NCI-H146 treated with DMSO at 0.1 percent for 48 hours (cell line): Measurements from ENCODE around the gene LSAMP.

ENCODE experiments used
- DNase-seq: peaks from one replicate; lab custom pipeline; 2025; ENCODE audit not compliant: unreplicated experiment; lab: John Stamatoyannopoulos, UW

LSAMP gene

DNA sequence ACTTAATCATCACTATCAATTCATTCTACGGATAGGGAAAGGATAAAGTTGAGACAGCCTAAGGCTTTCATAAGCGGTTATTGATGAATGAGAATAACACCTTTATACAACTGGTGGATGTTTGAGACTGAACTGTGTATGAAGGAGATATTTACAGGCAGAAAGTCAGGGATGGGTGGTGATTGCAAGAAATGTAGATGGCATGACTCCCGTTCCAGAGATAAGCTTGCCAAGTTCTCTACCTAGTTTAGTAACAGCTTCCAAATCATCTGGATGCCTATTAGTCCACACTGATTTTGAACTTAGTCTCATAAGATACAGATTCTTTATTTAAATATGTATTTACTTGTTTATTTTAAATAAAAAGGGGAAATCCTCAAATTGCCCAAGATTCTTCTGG is 463.2 kb downstream of the LSAMP start:
- DNase-seq = no peak

DNA sequence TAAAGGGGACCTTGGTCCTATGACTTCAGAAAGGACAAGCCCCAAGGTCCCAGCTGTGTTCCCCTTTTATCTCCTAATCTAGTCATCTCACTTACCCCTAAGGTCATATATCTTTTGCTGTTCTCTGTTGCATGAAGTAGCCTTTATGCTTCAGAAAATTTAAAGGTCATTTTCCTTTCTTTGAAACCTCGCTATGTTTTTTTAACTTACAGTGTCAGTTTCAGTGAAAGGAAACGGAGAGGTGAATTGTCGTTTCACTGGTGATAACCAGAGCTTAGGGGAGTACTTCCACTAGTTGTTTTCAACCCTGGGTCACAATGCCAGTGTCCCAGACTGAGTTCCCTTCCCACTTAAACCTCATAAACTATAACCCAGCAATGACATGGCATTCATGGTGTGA is 464.6 kb downstream of the LSAMP start:
- no peak for DNase-seq

DNA sequence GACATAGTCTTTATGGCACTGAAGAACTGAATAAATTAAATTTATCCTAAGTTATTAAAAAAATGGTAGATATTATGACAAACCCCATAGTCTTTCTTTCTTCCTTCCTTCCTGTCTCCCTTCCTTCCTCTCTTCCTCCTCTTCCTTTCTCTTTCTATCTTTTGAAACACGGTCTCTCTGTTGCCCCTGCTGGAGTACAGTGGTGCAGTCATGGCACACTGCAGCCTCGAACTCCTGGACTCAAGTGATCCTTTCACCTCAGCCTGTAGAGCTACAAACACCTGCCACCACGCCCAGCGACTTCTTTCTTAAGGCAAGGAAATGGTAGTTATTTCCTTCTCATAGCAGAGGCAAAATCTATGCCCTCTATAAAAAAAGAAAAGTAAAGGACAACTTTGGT is 467.4 kb downstream of the LSAMP start:
- no peak for DNase-seq

DNA sequence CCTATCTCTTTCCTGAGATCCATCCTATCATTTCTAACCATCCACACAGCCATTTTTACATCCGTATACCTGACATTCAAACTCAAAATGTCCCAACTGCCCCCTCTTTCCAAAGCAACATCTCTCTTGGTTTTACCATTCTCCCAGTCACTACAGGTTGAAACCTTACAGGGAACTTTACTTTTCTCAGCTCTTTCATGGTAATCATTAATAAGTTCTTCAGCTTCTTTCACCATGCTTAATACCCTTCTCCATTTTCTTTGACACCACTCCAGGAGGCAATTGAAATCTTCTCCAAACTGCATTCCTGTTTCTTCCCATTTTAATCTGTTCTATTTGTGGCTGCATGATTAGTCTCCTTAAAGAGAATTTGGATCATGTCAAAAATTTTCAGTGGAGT is 469.5 kb downstream of the LSAMP start:
- DNase-seq = no peak

DNA sequence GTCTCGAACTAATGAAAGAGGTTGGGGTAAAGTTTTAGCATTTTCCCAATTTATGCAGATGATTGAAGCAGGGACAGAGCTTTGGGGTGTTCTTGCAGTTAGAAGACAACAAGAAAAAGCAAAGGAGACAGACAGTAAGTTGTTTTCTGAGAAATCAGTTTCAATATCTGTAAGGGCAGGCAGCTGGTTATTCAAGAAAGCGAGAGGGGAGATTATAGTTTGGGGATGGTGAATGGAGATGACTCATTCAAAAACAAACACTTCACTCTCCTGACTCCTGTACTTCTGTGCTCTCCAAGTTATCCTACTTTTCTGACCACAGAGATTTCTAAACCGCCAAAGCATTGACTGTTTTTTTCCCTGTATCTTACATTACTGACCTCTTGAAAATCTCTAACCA is 469.9 kb downstream of the LSAMP start:
- DNase-seq = no peak

DNA sequence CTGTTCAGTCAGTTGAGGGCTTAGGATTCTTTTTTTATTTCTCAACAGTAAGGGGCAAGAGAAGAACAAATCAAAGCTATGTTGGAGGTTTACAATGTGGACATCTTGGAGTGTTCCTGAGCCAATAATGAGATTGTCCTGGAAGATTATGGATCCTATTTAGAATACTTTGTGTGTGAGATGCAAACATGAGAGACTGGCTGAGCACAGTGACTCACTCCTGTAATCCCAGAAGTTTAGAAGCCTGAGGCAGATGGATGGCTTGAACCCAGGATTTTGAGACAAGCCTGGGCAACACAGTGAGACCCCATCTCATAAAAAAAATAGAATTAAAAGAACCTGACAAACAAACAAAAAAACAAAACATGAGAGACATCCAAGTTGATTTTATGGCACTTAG is 470.3 kb downstream of the LSAMP start:
- no peak for DNase-seq

DNA sequence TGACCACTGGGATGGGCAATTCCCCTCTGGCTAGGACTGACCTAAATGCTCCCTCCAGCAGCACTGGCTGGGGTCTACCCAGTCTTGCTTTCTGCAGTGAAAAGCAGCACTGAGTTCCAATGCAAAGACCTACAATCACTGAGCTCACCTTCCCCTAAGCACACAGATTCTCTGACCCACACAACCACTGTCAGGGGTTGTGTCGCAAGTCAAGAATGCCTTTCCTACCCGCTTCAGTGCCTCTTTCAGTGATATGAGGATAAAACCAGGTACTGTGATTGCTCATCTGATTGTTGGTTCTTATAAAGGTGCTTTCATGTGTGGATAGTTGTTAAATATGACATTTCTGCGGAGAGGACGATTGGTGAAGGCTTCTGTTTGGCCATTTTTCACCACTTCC is 476.4 kb downstream of the LSAMP start:
- no peak for DNase-seq

DNA sequence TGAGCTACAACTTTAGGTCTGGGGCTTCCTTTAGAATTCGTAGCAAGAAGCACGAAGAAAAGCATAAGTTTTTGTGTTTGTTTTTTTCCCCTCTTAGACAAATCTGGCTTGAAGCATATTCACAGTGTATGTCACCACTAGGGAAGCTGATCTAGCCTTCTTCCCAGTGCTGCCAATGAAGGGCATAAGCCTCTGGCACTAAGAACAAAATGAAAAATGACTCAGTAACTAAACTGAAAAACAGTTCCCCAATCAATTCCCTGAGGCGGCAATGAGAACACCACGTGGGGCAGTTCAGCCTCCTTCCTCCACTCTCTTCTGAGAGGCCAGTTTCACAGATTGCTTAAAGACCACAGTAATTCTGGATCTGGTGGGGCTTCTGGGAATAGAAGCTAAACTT is 483.9 kb downstream of the LSAMP start:
- DNase-seq = no peak

DNA sequence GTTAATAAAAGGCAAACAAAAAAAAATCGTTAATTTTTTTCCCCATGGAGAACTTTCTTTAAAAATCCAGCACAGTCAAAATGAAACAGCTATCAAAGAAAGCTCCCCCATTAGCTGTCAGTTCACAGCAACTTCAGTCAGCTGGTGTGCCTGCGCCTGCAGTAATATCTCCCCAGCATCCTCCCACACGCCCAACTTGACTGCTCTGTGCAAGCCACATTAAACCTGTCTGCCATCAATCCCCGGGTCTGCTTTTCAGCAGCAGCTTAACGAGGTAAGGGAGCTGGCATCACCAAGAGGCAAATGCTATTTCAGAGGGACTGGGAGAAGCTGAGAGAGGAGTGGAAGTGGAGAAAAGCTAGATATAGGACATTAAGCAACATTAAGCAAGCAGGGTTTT is 484.5 kb downstream of the LSAMP start:
- DNase-seq = no peak

DNA sequence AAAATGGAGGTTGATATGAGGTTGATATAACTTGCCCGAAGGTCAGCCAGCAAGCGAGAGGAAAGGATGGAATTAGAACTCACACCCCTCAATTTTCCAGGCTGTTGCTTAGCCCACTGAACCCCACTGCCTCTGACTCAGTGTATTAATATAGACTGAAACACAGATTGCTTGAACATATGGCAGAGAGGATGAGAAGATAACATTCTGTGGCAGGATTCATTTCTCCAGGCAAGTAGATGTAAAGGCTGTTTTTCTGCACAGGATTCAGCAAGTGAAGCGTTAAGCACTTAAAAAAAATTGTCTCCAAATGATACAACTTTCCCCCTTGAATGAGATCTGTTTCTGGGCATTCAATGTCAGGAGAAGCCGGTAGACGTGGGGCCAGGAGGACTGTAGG is 486.8 kb downstream of the LSAMP start:
- no peak for DNase-seq

DNA sequence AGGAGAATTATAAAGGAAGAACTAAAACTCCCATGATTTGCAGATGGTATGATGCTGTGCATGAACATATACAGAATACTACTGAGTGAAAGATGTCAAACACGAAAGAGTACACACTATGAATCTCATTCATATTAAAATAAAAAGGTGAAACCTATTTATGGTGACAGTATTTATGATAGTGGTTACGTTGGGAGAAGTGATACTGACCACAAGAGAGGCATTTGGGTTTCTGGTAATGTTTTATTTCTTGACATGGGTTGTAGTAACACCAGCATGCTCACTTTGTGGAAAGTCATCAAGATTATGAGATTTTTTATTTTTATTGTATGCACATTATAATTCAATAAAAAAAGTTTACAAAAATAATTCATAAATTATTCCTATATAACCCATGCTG is 498.0 kb downstream of the LSAMP start:
- DNase-seq = no peak

DNA sequence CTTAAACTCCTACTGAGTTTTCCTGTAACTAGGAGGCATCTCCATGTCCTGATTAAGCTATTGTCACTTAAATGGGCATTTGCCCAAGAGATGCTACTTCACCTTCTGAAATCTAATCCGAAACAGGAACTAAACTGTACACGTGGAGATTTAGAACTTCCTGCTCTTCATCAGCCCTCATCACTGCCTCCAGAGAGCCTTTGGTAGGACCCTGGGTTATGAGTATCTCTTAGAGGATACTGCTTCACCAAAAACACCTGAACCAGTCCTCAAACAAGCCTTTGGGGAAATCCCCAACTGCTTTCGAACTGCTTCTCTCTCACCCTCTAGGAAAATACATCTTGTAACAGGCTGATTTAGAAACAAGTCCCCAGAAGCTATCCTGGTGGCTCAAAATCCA is 501.7 kb downstream of the LSAMP start:
- DNase-seq = no peak

DNA sequence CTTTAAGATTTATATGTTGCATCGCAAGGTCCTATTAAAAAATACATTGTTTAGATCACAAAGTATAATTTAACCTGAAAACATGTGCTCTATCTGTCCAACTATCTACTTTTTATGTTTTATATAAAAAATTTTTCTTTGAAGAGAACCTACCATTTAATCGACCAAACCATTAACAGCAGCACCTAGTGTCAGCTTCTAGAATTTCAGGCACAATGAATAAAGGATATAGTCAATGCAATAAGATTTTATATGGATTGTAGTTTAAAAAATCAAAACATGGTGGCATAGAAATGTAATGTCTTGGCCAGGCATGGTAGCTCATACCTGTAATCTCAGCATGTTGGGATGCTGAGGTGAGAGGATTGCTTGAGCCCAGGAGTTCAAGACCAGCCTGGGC is 508.2 kb downstream of the LSAMP start:
- DNase-seq = no peak

DNA sequence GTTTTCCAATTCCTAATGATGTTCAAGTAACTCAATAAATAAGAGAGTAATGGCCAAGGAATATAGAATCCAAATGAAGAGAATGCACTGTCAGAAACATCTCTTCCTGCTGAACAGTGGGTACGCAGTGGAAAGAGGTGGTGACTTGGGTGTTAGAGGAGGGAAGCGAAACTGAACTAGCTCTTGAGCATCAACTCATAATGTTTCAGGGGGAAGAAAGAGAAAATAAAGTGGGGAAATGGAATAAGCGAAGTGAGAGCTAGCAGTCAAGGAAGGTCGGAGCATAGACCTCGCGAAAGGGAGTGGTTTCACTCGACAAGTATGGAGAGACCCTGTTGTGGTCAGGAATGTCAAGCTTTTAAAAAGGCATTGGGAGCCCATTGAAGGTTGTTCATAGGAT is 512.5 kb downstream of the LSAMP start:
- no peak for DNase-seq

DNA sequence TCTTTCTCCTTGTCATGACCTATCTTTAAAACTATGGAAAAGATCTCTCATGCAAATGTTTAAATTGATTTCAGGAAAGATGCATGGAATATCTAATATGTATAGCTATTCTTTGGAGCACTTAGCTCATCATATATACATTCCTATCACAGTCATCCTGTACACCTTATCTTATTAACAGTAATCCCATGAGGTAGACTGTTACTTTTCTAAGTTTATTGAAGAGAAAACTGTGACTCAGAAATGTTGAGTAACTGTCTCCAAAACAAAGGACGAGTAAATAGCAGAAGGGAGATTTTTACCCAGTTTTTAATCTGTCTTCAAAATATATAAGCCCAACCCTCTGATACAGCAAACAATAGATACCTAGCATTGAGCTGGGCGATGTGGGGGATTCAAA is 513.7 kb downstream of the LSAMP start:
- DNase-seq = no peak

DNA sequence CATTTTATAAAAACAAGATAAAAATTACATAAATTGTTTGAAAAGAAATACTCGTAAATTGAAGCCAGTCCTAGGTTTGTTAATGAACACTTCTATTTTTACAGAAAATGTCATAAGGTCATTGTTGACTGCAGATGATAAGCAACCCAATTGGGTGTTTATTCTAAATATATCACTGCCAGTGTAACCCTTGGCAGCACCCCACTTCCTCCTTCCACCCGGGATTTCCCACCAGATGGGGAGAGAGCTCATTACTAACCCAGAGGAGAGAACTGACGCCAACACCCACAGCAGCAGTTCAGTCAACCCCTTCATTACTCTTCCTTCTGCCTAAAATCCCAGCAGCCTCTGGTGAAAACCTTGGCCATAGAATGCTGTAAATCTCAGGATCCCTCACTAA is 514.4 kb downstream of the LSAMP start:
- DNase-seq = no peak

DNA sequence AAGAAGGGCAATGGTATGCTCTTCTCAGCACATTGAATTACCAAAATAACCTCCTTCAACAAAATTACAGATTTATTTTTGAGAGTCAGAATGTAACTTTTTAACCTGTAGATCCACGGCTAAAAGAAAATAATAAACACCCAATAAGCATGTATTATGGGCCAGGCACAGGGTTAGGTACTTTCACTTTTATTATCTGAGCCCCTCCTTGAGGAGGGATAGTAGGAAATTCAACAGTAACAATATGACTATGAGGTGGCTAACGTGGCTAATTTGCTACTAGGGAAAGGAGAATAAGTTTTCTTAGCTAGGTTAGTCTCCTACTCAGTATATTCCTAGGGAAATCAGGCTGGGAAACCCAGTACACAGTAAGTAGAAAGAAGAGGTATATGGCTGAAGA is 515.1 kb downstream of the LSAMP start:
- DNase-seq = no peak

DNA sequence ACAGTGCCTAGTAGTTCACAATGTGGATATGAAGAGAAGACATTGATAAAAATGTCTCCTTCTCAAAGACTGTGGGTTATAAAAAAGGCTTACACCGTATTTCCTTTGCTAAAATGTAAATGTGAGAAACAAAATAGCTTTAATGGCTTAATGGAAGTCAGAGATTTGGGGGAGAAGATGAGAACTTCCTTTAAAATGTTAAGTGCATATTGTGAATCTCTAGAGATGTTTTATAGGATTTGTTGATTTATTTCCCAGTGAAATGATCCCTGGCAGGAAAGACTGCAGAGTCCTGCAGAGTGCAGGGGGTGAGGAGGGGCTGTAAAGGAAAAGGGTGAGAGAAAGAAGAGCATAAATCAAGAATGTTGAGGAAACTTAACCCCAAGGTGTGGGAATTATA is 516.9 kb downstream of the LSAMP start:
- no peak for DNase-seq

DNA sequence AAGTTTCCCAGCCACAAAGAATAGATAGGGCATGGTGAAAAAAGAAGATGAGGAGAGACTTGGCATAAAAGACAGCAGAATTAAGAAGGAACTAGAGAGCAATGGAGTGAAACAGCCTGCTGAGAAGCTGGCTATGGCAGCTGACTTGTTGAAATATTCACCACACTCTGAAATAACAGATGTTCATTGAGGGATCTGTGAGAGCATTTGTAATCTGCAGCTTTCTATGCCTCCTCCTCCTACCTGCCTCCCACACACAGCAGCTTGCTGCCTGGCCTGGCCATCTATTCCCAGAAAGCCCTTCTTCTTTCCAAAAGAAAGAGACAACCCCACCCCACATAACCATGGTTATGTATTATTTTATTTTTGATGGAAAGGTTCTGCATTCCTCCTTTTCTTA is 518.1 kb downstream of the LSAMP start:
- DNase-seq = no peak

DNA sequence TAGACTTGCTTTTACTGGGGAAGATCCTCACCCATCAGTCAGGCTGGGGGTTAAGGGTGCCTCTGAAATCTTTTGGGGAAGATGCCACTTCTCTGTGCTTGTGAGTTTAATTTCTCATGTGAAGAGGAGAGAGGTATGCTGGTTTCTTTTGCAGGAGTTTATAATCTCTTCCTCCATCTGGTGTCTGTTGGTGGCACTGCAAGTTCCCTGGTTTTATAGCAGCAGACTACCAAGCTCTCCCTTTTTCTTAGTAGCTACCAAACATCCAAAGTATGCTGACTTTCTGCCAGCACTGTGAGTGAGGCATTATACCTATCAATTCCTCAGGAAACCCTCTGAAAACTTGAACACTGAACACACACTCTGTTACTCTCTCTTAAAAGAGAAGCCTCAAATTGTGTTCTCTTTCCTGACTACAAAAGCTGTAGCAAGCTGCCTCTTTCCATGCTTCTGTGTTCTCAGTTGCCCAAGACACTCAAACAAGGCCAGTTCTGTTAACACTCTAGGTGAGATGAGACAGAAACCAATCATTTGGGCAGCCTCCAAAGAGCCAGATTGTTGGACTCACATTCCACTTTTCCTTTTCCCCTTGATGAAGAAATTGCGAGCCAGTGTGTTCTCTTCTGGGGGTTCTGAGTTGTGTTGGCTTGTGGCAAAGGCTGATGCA is 522.5 kb downstream of the LSAMP start:
- no peak for DNase-seq

DNA sequence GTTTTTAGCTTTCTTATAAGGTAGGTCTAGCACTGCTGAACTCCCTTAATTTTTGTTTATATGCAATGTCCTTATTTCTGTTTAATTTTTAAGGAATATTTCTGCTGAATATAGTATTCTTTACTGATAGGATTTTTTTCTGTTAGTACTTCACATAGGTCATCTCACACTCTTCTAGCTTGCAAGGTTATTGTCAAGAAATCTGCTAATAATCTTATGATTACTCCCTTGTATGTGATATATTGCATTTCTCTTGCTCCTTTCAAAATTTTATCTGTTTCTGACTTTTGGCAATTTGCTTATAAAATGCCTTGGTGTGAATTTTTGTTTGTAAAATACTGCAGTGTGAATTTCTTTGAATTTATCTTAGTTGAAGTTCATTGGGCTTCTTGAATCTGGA is 523.6 kb downstream of the LSAMP start:
- DNase-seq = no peak

DNA sequence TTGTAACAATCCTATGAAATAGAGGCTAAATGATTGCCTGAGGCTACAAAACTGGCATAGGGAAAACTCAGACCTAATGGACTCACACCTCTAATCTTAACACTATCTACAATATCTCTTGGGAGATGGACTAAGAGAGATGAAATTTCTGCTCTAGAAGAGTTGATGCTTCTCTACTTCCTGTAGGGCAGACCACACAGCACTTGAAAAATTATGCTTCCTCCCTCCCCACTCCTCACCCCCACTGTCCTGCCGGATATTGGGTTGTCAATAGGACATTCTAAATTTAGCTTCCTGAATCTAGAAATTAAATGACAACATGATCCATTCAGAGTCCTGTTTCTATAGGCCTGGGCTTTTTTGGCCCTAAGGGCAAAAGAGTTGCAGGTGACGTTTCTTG is 526.4 kb downstream of the LSAMP start:
- DNase-seq = no peak

DNA sequence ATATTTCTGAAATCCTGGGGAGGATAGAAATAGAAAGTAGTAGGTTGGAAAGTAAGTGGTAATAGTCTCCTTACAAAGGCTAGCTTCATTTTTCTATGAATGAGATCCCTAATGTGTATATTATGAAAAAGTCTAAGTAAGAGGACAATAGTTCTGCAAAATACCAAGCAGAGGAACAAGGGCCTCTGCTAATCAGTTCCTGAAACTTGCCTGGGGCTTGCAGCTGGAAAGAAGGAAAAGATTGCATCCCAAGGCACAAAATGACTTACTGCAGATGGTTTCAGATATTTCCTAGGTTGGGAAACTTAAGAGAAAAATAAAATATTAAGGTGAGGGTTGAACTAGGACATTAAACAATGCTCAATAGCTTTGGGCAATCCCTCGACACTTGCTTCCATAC is 528.4 kb downstream of the LSAMP start:
- no peak for DNase-seq

DNA sequence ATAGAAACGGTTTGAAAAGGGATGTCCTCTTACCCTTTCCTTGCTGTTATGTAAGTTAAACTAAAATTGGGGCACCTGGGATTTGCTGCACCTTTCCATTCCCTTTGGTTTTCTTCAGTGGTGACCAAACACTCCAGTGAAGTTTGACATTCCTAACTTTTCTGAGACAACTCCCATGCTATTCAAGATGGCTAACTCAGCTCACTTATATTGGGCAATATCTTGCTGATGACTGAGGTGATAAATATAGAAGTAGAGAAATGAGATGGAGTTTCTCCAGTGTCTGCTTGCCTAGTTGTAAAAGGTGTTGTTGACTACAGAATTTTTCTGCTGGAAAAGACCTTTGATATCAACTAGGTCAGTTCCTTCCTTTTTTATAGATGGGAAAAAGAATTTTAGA is 530.2 kb downstream of the LSAMP start:
- no peak for DNase-seq
